H9 (cell line): ENCODE data around the gene CLIC3. TPM values are rescaled to one million over a fixed set of nuclear protein-coding genes. Genes with fewer than 3 reads are reported as not detected.
"Not testable (repeated sequence)": the region's sequence is repeated elsewhere in the genome, so short reads cannot be mapped to it uniquely, and the experiment has no call there.

Experiments
- DNase-seq: peaks from one replicate; pipeline ENCODE4 v3.0.0-alpha.2; 2017
- H2AFZ ChIP-seq: one replicate; pipeline ENCODE4 v1.6.1; 2013; ENCODE audit warnings: mild to moderate bottlenecking, low read length, control low read depth, moderate library complexity
- H2AK5ac ChIP-seq: 2 replicates; pipeline ENCODE4 v1.6.1; 2013; ENCODE audit warnings: low read length, control low read depth, mixed read lengths; ENCODE audit not compliant: insufficient read length
- H2BK120ac ChIP-seq: one replicate; pipeline ENCODE4 v1.6.1; 2013; ENCODE audit warnings: low read depth, mild to moderate bottlenecking, low read length, control low read depth, inconsistent platforms; ENCODE audit not compliant: poor library complexity, severe bottlenecking
- H2BK12ac ChIP-seq: 2 replicates; pipeline ENCODE4 v1.6.1; 2013; ENCODE audit warnings: low read length, control low read depth, mixed read lengths, low read depth; ENCODE audit not compliant: insufficient read length
- H2BK15ac ChIP-seq: 2 replicates; pipeline ENCODE4 v1.6.1; 2013; ENCODE audit warnings: low read depth, low read length, control low read depth
- H2BK20ac ChIP-seq: one replicate; pipeline ENCODE4 v1.6.1; 2013; ENCODE audit warnings: low read depth, mild to moderate bottlenecking, low read length, control low read depth, inconsistent platforms; ENCODE audit not compliant: poor library complexity, severe bottlenecking
- H2BK5ac ChIP-seq: 2 replicates; pipeline ENCODE4 v1.6.1; 2013; ENCODE audit warnings: low read length, control low read depth, mixed read lengths; ENCODE audit not compliant: insufficient read length
- H3K14ac ChIP-seq: 2 replicates; pipeline ENCODE4 v1.6.1; 2013; ENCODE audit warnings: low read length, control low read depth; ENCODE audit not compliant: insufficient read depth
- H3K18ac ChIP-seq: 2 replicates; pipeline ENCODE4 v1.6.1; 2013; ENCODE audit warnings: low read depth, mild to moderate bottlenecking, mixed read lengths, low read length, control low read depth; ENCODE audit not compliant: insufficient read length
- H3K23ac ChIP-seq: 2 replicates; pipeline ENCODE4 v1.6.1; 2013; ENCODE audit warnings: low read length, control low read depth, mixed read lengths, low read depth; ENCODE audit not compliant: insufficient read length
- H3K23me2 ChIP-seq: 2 replicates; pipeline ENCODE4 v1.6.1; 2013; ENCODE audit warnings: low read depth, mild to moderate bottlenecking, mixed read lengths, low read length, control low read depth; ENCODE audit not compliant: insufficient read length, poor library complexity, severe bottlenecking
- H3K27ac ChIP-seq: 2 replicates; pipeline ENCODE4 v1.5.1; 2013; ENCODE audit warnings: low read length, control low read depth, mixed read lengths, low read depth; ENCODE audit not compliant: insufficient read length
- H3K27me3 ChIP-seq: 2 replicates; pipeline ENCODE4 v1.6.1; 2013; ENCODE audit warnings: low read length, control low read depth, inconsistent platforms; ENCODE audit not compliant: insufficient read depth
- H3K4ac ChIP-seq: 2 replicates; pipeline ENCODE4 v1.6.1; 2013; ENCODE audit warnings: low read depth, mild to moderate bottlenecking, control low read depth, inconsistent platforms, low read length, moderate library complexity
- H3K4me1 ChIP-seq: 2 replicates; pipeline ENCODE4 v1.6.1; 2013; ENCODE audit warnings: low read length, control low read depth, inconsistent platforms; ENCODE audit not compliant: insufficient read depth
- H3K4me2 ChIP-seq: 2 replicates; pipeline ENCODE4 v1.6.1; 2013; ENCODE audit warnings: low read length, control low read depth, mixed read lengths; ENCODE audit not compliant: insufficient read length, insufficient read depth
- H3K56ac ChIP-seq: 2 replicates; pipeline ENCODE4 v1.6.1; 2013; ENCODE audit warnings: low read depth, mild to moderate bottlenecking, mixed read lengths, low read length, control low read depth; ENCODE audit not compliant: insufficient read length
- H3K79me1 ChIP-seq: 2 replicates; pipeline ENCODE4 v1.6.1; 2013; ENCODE audit warnings: low read depth, mild to moderate bottlenecking, moderate library complexity, low read length, control low read depth, inconsistent platforms; ENCODE audit not compliant: insufficient read depth, poor library complexity, severe bottlenecking
- H3K79me2 ChIP-seq: 2 replicates; pipeline ENCODE4 v1.6.1; 2013; ENCODE audit warnings: low read length, control low read depth, inconsistent platforms; ENCODE audit not compliant: insufficient read depth
- H3K9ac ChIP-seq: 2 replicates; pipeline ENCODE4 v1.6.1; 2013; ENCODE audit warnings: low read length, control low read depth, mixed read lengths; ENCODE audit not compliant: insufficient read length; ENCODE audit errors: extremely low read depth
- H3K9me3 ChIP-seq: one replicate; pipeline ENCODE4 v1.6.1; 2013; ENCODE audit warnings: low read depth, low read length, inconsistent platforms; ENCODE audit not compliant: control insufficient read depth
- H3T11ph ChIP-seq: one replicate; pipeline ENCODE4 v1.6.1; 2013; ENCODE audit warnings: mild to moderate bottlenecking, low read length, control low read depth, inconsistent platforms
- H4K20me1 ChIP-seq: one replicate; pipeline ENCODE4 v1.6.1; 2013; ENCODE audit not compliant: control insufficient read depth, insufficient read length, insufficient read depth
- H4K5ac ChIP-seq: 2 replicates; pipeline ENCODE4 v1.6.1; 2013; ENCODE audit warnings: low read depth, mild to moderate bottlenecking, mixed read lengths, low read length, control low read depth; ENCODE audit not compliant: insufficient read length
- H4K8ac ChIP-seq: replicated peaks from 2 replicates; pipeline ENCODE4 v1.6.1; 2013; ENCODE audit warnings: low read length, control low read depth, mixed read lengths, low read depth; ENCODE audit not compliant: insufficient read length
- H4K91ac ChIP-seq: 2 replicates; pipeline ENCODE4 v1.6.1; 2013; ENCODE audit warnings: low read depth, mild to moderate bottlenecking, moderate library complexity, mixed read lengths, low read length, control low read depth; ENCODE audit not compliant: insufficient read length
- H3K27ac Mint-ChIP-seq, 3 experiments: 2 replicates in 2 of 3; 3 replicates in 1 of 3; pipeline ENCODE4 v1.8.0; 2020 to 2021; ENCODE audit warnings: mixed read lengths in 3 of 3, mild to moderate bottlenecking in 1 of 3, moderate library complexity in 1 of 3
- H3K27me3 Mint-ChIP-seq: 2 replicates; pipeline ENCODE4 v1.8.0; 2021; ENCODE audit warnings: low read depth, mild to moderate bottlenecking, moderate library complexity, mixed read lengths
- H3K36me3 Mint-ChIP-seq, 3 experiments: 2 replicates in 2 of 3; 3 replicates in 1 of 3; pipeline ENCODE4 v1.8.0; 2020 to 2021; ENCODE audit warnings: low read depth in 3 of 3, mixed read lengths in 3 of 3; ENCODE audit not compliant: insufficient read depth in 1 of 3
- H3K4me1 Mint-ChIP-seq, 2 experiments: 2 replicates each; pipeline ENCODE4 v1.8.0; 2020; ENCODE audit warnings: mixed read lengths in 2 of 2
- H3K4me3 Mint-ChIP-seq, 2 experiments: 2 replicates in 1 of 2; 3 replicates in 1 of 2; pipeline ENCODE4 v1.8.0; 2020 to 2021; ENCODE audit warnings: mild to moderate bottlenecking in 2 of 2, mixed read lengths in 2 of 2, moderate library complexity in 1 of 2
- H3K9me3 Mint-ChIP-seq, 2 experiments: 2 replicates in 1 of 2; 3 replicates in 1 of 2; pipeline ENCODE4 v1.8.0; 2020; ENCODE audit warnings: mild to moderate bottlenecking in 2 of 2, mixed read lengths in 2 of 2, moderate library complexity in 1 of 2
- CTCF ChIP-seq: fragments of 200-600 bp; sonication (generic); conservative IDR thresholded peaks from 3 replicates; pipeline ENCODE4 v1.8.0; 2021; ENCODE audit warnings: antibody characterized with exemption, mild to moderate bottlenecking
- WGBS: extraction: QIAGEN DNeasy Blood & Tissue Kit; methylation state at CpG from one replicate; pipeline ENCODE4 v1.1.7; 2013; ENCODE audit warnings: missing lambda C conversion rate, low lambda C conversion rate, mixed read lengths; ENCODE audit not compliant: insufficient read length; ENCODE audit errors: extremely low coverage; 5-methylcytosine and 5-hydroxymethylcytosine counted together
- total RNA-seq: library from RNA; stranded (reverse); gene quantifications from 2 replicates; pipeline ENCODE4 v1.2.1, GENCODE V29; 2021

The CLIC3 gene
- total RNA-seq, 1 experiment from 2014 or later: 0.31 TPM

GRCh38 chr9:137034039-137034708, 37.8 kb upstream of the CLIC3 start:
- DNase-seq: no peak
- Histone ChIP-seq H3K9me3 (no peaks in the 10 kb centered on the region), H3K18ac (no peak overlapping the region), H2BK15ac (no peak overlapping the region), H2BK12ac (no peak overlapping the region), H3K9ac (no peak overlapping the region), H3K14ac (no peak overlapping the region), H3K56ac (no peak overlapping the region), H3K23ac (no peak overlapping the region), H2AK5ac (no peak overlapping the region), H3K79me2 (no peaks in the 10 kb centered on the region), H3K79me1 (no peaks in the 10 kb centered on the region), H4K5ac (no peak overlapping the region), H3T11ph (no peak overlapping the region), H3K27ac (no peak overlapping the region), H3K4me1 (no peaks in the 10 kb centered on the region), H2AFZ (no peak overlapping the region), H3K27me3 (no peaks in the 10 kb centered on the region), H2BK120ac (no peak overlapping the region), H4K91ac (no peak overlapping the region), H3K4ac (no peak overlapping the region), H2BK5ac (no peak overlapping the region), H3K4me2 (no peak overlapping the region), H2BK20ac (no peak overlapping the region), H3K23me2 (no peaks in the 10 kb centered on the region), H4K8ac (no peak overlapping the region), H4K20me1 (peaks cover 2% of the 10 kb centered on the region)
- no peak overlapping the region for H3K4me3 Mint-ChIP-seq
- H3K4me1 Mint-ChIP-seq: peaks cover 0 to 4% of the 10 kb centered on the region in 2 experiments; a peak in 2 of 4 replicates
- TF ChIP-seq CTCF: no peak
- no peak overlapping the region for H3K27ac Mint-ChIP-seq
- no CpG with 5 or more reads among the region's 15 CpGs for WGBS
- H3K36me3 Mint-ChIP-seq: peaks cover 0 to 12% (median 5%) of the 10 kb centered on the region in 3 experiments; a peak in 5 of 7 replicates
- no peaks in the 10 kb centered on the region for H3K9me3 Mint-ChIP-seq
- H3K27me3 Mint-ChIP-seq: peaks cover 24% of the 10 kb centered on the region

- not testable (repeated sequence) for H3K14ac ChIP-seq, H3K56ac ChIP-seq, H4K8ac ChIP-seq, H3T11ph ChIP-seq, H2BK20ac ChIP-seq, H2BK15ac ChIP-seq, H2AFZ ChIP-seq, DNase-seq, H3K4ac ChIP-seq, H3K9me3 Mint-ChIP-seq, H2BK5ac ChIP-seq, H2BK12ac ChIP-seq, H3K18ac ChIP-seq, H3K4me3 Mint-ChIP-seq, H3K27ac ChIP-seq, H3K23ac ChIP-seq, H3K27me3 ChIP-seq, H3K4me1 Mint-ChIP-seq, H2BK120ac ChIP-seq, H3K79me2 ChIP-seq, H3K9ac ChIP-seq, H4K20me1 ChIP-seq, H3K4me2 ChIP-seq, H3K36me3 Mint-ChIP-seq, H3K27ac Mint-ChIP-seq, H3K79me1 ChIP-seq, H4K5ac ChIP-seq, H3K23me2 ChIP-seq, H2AK5ac ChIP-seq, H4K91ac ChIP-seq, H3K4me1 ChIP-seq, H3K9me3 ChIP-seq
- H3K27me3 Mint-ChIP-seq: peaks cover 30% of the 10 kb centered on the region
- WGBS: no CpG with 5 or more reads among the region's 5 CpGs
Observed at GRCh38 chr9:137033481-137033880, 37.1 kb upstream of the CLIC3 start.
